Fibroblast of the aortic adventitia (primary cell): ENCODE measurements around the gene ACACB. TPM values are rescaled to one million over a fixed set of nuclear protein-coding genes. Genes with fewer than 3 reads are reported as not detected.

Experiments used
- DNase-seq: peaks from one replicate; pipeline ENCODE4 v3.0.0-alpha.2; 2010; ENCODE audit warnings: low read depth
- H3K4me3 ChIP-seq: 2 replicates; pipeline ENCODE4 v1.5.1; 2011; ENCODE audit warnings: low read depth, mild to moderate bottlenecking, control low read depth, low read length, moderate library complexity
- CTCF ChIP-seq: IDR thresholded peaks from 2 replicates; pipeline ENCODE4 v1.5.1; 2011; ENCODE audit warnings: mild to moderate bottlenecking, low read length, control low read depth, inconsistent platforms; ENCODE audit not compliant: insufficient read depth
- total RNA-seq: library from RNA; depleted of rRNA; stranded (reverse); fragments of >200 nt; gene quantifications from 2 replicates; pipeline ENCODE4 v1.2.3, GENCODE V29; 2012; ENCODE audit warnings: low replicate concordance

Gene ACACB
- total RNA-seq, 1 donor, result 14.7 TPM

GRCh38 chr12:109105176-109105575 is 11.2 kb upstream of the ACACB start:
- TF ChIP-seq CTCF, result no peak
- H3K4me3 ChIP-seq, result no peak overlapping the region
- DNase-seq, result no peak

GRCh38 chr12:109109746-109110350 is 6.5 kb upstream of the ACACB start:
- TF ChIP-seq CTCF, result no peak
- no peak overlapping the region for H3K4me3 ChIP-seq
- no peak for DNase-seq

- TF ChIP-seq CTCF, result no peak
- peak overlapping the region; percentile 78 for H3K4me3 ChIP-seq
Observed at GRCh38 chr12:109110988-109111495, 5.3 kb upstream of the ACACB start.

GRCh38 chr12:109112720-109113465 is 3.5 kb upstream of the ACACB start:
- TF ChIP-seq CTCF, result no peak
- no peak overlapping the region for H3K4me3 ChIP-seq
- DNase-seq, result no peak

More at GRCh38 chr12:109110988-109111495, 5.3 kb upstream of the ACACB start:
- DNase-seq, result peak; percentile 79

GRCh38 chr12:109113661-109114321 is 2.6 kb upstream of the ACACB start:
- TF ChIP-seq CTCF, result no peak
- H3K4me3 ChIP-seq, result no peak overlapping the region
- no peak for DNase-seq

- H3K4me3 ChIP-seq, result no peak overlapping the region
- TF ChIP-seq CTCF, result no peak
- DNase-seq, result no peak
Observed at GRCh38 chr12:109114644-109115043, 1.7 kb upstream of the ACACB start.
